Measurements from ENCODE around the gene MAP1S.

MAP1S gene

DNA sequence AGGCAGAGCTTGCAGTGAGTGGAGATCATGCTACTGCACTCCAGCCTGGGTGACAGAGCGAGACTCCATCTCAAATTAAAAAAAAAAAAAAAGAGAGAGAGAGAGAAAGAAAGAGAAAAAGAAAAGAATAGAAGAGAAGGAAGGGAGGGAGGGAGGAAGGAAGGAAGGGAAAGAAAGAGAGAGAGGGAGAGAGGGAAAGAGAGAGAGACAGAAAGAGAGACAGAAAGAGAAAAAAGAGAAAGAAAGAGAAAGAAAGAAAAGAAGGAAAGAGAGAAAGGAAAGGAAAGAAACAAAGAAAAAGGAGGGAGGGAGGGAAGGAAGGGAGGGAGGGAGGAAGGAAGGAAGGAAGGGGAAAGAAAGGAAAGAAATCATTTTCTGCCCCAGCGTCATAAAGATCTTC is 24.1 kb upstream of the MAP1S start:
- no peak for DNase-seq

DNA sequence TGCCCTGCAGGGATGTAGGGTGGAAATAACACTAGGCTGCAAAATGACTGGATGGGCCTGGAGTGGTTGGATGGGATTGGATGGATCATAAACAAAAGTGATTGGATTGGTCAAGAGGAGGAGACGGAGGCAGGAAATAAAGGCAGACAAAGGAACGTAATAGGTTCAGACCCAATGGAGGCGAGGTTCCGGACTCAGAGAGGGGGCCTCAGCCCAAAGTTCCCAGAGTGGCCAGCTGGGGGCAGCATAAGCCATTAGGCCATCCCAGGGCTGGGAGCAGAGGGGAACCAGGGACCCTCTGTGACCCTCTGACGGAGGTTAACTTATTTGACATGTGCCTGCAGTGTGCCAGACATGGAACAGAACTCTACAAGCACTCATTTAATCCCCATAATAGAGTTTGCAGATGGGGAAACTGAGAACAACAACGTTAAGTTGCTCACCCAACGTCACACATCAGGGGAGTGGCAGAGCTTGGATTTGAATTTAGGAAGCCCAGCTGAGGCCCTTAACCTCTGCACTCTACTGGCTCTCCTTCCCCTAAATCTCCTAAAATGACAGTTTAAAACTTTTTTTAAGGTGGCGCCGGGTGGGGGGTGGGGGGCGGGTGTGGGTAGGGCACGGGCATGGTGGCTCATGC is 15.3 kb upstream of the MAP1S start:
- DNase-seq = no peak

DNA sequence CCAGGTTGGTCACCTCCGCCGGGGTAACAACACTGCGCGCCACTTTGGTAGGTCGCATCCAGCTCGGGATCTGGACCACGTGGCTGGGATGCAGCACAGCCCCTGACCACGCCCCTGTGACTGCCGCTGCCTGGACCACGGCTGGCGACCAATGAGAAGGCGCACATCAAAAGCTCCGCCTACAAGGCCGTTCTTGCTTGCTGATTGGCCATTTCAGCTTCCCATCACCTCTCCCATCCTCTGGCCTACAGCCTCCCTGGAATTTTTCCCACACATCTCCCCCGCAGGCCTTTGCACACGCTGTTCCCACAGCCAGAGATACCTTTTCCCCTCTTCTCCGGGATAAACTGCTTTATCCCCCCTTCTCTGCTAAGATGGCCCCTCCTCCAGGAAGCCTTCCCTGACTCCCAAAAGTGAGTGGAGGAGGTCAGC is 12.5 kb upstream of the MAP1S start:
- no peak for DNase-seq

DNA sequence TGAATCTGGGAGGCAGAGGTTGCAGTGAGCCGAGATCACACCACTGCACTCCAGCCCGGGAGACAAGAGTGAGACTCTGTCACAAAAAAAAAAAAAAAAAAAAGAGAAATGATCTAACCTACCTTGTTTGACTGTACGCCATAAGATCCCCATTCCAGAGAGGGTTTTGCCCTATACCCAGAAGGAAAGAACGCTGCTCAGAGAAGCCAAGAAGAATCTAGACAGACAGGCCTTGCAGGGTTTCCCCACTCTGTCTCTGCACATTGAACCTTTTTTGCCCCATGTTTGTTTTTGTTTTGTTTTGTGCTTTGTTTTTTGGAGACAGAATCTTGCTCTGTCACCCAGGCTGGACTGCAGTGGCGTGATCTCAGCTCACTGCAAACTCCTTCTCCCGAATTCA is 7.4 kb upstream of the MAP1S start:
- no peak for DNase-seq

DNA sequence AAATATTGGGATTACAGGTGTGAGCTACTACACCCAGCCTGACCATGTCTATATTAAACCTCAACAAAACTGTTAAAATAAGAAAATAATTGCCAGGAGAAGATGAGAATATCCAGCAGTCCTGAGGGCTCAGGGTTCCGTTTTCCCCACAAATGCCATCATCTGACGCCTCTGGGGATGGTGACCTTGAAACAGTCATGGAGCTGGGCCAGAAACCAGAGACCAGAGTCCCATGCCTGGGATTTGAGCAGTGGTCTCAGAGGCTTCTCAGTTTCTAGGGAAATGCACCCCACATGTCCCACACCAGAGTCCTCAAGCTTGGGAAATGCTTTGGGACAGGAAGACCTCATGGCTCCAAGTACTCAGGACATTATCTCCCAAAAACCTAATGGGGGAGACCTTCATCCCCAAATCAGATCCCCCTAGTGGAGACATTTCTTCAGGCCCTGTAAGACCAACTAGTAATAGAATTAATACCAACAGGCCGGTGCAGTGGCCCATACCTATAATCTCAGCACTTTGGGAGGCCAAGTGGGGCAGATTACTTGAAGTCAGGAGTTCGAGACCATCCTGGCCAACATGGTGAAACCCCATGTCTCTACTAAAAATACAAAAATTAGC is 2.9 kb upstream of the MAP1S start:
- DNase-seq = no peak

DNA sequence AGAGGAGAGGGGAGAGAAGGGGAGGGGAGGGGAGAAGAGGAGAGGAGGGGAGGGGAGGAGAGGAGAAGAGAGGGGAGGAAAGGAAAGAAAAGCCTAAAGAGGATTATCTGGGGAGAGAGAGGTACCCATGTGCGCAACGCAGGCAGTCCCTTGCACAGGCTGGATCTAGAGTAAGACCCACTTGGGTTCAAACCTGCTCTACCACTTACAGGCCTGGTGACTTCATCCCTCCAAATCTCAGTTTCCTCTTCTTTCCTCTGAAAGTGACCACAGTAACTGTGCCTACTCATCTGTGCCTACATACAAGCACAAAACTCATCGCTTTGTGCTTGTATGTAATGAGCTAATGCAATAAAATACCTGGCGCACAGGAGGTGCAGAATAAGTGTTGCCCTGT is 732 bp upstream of the MAP1S start:
- no peak for DNase-seq

DNA sequence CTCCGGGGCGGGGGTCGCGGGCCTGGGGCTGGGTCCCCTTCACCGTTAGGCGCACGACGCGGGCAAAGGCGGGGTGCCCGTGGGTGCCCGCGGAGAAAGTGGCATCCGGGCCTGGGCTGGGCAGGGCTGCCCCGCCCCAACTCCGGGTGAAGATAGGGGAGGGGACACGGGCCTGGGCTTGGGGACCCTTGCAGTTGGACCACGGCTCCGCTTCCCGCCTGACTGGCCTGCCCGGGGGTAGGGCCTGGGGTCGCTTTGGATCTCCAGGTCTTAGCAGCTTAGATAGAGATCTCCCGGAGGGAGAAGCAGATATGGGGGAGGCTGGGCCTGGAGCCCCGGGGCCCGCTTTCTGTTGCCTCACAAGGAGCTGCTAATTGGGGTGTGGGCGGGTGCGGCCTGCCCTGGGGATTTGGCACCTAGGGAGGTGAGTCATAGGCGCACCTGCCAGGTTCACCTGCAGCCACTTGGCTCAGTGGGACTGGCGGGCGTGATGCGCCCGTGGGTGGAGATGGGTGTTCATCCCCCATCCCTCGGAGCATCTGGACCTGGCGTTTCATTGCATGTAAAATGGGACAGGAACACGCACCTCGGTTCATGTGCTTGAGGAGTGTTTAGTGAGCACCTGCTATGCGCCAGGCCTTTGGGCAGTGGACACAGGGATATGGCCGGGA is 585 bp downstream of the MAP1S start:
- DNase-seq = no peak

DNA sequence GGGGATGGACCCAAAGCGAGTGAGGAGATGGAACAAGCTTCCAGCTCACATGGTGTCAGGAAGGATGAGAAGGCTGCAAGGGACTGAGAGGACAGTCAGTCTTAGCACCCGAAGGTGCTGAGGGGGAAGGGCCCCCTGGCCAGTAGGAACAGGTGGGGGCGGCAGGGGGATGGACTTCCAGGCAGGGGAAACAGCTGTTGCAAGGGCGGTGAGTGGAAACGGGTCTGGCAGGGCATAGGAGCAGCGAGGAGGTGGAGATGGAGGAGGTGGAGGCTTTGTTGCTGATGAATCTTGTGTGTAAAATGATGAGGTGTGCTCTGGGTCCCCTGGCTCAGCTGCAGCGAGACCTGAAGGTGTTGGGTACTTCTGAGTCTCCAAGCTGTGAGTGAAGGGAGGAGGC is 1.2 kb downstream of the MAP1S start:
- no peak for DNase-seq

DNA sequence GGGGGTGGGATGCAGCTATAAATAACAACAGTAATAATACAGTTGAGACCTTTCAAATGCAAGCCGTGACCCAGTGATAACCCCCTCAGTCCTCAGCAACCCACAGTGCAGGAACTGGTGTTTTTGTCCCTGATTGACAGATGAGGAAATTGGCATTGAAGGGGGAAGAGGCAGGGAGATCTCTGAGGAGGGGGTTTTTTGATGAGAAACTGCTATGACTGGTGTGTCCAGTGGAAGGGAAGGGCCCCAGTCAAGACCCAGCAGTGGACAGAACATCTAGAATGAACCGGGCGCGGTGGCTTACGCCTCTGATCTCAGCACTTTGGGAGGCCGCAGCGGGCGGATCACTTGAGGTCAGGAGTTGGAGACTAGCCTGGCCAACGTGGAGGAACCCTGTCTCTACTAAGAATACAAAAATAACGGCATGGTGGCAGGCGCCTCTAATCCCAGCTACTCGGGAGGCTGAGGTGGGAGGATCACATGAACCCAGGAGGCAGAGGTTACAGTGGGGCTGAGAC is 1.9 kb downstream of the MAP1S start:
- DNase-seq = no peak

DNA sequence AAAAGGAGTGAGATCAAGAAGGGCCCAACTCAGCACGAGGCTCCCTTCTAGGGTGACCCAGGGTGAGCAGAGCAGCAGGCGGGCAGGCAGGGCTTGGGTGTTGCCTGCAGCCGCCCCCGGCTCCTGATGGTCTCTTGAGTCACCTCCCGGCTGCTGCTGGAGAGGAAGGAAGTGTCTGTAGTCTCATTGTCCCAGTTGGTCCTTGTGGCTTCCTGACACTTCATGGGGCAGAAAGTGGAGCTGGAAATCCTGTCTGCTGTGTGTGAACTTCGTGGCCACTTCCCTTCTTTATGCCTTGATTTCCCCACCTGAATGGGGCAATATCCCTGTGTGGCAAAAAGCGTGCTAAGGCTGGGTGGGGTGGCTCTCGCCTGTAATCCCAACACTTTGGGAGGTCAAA is 2.5 kb downstream of the MAP1S start:
- peak; percentile 94 for DNase-seq

DNA sequence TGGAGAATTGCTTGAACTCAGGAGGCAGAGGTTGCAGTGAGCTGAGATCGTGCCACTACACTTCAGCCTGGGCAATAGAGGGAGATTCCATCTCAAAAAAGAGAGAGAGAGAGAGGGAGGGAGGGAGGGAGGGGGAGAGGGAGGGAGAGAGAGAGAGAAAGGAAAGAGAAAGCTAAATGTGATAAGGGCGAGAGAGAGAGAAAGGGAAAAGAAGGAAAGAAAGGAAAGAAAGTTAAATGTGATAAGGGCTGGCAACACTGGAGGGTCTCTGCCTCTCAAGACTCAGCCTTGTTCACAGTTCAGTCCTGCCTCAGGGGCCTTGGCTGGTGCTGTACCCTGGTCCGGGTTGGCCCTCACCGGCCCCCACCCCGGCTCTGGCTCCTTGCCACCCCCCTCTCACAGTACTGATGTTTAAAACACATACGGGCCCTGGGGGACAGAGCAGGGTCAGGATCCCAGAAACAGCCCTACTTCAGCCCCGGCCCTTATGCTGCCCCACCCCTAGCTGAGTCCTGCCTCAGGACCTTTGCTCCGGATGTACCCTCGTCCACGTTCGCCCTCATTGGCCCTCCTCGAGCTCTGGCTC is 3.5 kb downstream of the MAP1S start:
- no peak for DNase-seq

DNA sequence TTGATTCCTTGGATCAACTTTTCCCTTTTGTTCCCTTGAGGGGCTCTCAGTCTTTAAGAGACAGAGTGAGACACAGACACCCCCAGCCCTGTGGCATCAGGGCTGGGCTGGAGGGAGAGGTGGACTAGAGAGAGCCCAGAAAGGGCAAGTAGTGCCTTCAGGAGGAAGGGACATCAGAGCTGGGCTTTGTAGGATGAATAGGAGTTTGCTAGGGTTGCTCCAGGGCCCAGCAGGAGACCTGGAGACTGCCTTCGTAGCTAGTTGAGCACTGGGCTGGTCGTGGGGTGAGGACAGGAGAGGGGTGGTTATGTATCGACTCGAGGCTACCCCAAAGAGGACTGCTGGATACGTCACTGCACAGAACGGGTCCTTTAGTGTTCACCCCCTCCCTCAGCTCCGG is 5.4 kb downstream of the MAP1S start:
- DNase-seq = no peak

DNA sequence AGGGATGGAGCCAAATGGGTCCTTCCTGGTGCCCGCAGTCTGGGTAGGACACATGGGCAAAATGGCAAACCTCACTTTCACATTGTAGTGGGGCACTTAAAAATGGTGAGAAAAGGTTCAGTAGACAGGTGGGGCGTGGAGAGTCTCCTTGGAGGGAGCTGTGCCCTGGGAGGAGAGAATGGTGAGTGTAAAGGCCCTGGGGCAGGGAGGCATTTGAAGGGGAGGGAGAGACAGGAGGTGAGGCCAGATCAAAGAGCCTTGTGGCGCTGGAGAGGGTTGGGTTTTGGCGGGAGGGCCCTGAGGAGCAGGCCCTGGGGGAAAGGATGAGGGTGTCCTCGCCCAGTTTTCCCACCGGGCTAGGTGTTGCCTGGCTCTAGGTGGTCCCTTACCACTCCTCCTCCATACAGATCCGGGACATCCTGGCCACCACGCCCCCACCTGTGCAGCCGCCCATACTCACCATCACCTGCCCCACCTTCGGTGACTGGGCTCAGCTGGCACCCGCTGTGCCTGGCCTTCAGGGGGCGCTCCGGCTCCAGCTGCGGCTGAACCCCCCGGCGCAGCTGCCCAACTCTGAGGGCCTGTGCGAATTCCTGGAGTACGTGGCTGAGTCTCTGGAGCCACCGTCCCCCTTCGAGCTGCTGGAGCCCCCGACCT is 6.3 kb downstream of the MAP1S start:
- peak; percentile 68 for DNase-seq

DNA sequence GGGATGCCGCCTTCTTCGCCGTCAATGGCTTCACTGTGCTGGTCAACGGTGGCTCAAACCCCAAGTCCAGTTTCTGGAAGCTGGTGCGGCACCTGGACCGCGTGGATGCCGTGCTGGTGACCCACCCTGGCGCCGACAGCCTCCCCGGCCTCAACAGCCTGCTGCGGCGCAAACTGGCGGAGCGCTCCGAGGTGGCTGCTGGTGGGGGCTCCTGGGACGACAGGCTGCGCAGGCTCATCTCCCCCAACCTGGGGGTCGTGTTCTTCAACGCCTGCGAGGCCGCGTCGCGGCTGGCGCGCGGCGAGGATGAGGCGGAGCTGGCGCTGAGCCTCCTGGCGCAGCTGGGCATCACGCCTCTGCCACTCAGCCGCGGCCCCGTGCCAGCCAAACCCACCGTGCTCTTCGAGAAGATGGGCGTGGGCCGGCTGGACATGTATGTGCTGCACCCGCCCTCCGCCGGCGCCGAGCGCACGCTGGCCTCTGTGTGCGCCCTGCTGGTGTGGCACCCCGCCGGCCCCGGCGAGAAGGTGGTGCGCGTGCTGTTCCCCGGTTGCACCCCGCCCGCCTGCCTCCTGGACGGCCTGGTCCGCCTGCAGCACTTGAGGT is 7.0 kb downstream of the MAP1S start:
- no peak for DNase-seq

DNA sequence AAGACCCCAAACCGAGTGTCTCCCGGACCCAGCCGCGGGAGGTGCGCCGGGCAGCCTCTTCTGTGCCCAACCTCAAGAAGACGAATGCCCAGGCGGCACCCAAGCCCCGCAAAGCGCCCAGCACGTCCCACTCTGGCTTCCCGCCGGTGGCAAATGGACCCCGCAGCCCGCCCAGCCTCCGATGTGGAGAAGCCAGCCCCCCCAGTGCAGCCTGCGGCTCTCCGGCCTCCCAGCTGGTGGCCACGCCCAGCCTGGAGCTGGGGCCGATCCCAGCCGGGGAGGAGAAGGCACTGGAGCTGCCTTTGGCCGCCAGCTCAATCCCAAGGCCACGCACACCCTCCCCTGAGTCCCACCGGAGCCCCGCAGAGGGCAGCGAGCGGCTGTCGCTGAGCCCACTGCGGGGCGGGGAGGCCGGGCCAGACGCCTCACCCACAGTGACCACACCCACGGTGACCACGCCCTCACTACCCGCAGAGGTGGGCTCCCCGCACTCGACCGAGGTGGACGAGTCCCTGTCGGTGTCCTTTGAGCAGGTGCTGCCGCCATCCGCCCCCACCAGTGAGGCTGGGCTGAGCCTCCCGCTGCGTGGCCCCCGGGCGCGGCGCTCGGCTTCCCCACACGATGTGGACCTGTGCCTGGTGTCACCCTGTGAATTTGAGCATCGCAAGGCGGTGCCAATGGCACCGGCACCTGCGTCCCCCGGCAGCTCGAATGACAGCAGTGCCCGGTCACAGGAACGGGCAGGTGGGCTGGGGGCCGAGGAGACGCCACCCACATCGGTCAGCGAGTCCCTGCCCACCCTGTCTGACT is 7.9 kb downstream of the MAP1S start:
- no peak for DNase-seq

DNA sequence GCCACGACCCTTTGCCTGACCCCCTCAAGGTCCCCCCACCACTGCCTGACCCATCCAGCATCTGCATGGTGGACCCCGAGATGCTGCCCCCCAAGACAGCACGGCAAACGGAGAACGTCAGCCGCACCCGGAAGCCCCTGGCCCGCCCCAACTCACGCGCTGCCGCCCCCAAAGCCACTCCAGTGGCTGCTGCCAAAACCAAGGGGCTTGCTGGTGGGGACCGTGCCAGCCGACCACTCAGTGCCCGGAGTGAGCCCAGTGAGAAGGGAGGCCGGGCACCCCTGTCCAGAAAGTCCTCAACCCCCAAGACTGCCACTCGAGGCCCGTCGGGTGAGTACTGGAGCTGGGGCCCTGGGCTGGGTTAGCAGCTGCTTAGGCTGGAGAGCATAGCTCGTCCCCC is 8.6 kb downstream of the MAP1S start:
- DNase-seq = no peak

DNA sequence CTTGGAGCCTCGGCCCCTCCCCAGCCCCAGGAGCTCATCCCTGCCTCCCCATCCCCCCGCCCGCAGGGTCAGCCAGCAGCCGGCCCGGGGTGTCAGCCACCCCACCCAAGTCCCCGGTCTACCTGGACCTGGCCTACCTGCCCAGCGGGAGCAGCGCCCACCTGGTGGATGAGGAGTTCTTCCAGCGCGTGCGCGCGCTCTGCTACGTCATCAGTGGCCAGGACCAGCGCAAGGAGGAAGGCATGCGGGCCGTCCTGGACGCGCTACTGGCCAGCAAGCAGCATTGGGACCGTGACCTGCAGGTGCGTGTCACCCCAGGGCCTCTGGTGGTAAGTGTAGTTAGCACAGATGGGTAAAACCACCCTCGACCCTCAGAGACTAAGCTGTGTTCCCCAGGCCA is 13.8 kb downstream of the MAP1S start:
- no peak for DNase-seq

DNA sequence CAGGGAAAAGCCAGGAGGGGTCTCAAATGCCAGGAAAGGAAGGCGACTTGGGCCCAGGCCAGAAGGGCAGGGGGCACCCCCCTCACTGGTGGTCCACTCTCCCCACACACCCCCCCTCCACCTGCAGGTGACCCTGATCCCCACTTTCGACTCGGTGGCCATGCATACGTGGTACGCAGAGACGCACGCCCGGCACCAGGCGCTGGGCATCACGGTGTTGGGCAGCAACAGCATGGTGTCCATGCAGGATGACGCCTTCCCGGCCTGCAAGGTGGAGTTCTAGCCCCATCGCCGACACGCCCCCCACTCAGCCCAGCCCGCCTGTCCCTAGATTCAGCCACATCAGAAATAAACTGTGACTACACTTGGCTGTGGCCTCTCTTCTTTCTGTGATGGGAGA is 14.9 kb downstream of the MAP1S start:
- DNase-seq = no peak

DNA sequence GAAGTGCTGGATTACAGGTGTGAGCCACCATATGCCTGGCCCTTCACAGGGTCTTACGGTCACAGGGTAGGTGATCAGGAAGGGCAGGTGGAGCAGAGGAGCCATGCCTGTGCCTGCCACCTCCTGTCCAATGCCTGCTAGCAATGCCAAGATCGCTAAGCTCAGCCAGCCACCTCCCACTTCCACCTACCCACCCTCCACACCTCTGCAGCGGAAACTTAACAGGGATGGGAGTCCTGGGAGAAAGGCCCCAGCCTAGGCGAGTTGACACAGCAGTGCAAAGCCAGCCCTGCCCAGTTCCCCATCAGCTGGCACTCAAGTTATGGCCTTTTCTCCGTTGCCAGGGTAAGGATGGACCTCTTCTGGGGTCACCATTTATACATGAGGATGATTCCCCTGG is 16.1 kb downstream of the MAP1S start:
- no peak for DNase-seq

DNA sequence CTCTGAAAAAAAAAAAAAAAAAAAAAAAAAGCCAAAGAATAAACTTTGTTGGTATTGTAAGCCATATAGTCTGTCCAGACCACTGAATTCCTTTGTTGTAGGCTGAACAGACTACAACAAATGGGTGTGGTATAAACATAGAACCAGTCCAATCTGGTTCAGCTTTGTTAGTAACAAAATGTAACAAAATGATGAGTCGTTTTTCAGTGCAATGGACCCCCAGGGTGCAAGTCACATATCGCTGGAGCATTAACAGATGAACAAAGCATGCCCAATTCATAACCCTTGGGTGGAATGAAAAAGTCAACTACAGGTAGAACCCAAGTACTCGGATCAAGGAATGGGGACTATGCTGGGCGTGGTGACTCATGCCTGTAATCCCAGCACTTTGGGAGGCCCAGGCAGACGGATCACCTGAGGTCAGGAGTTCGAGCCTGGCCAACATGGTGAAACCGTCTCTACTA is 18.4 kb downstream of the MAP1S start:
- no peak for DNase-seq

DNA sequence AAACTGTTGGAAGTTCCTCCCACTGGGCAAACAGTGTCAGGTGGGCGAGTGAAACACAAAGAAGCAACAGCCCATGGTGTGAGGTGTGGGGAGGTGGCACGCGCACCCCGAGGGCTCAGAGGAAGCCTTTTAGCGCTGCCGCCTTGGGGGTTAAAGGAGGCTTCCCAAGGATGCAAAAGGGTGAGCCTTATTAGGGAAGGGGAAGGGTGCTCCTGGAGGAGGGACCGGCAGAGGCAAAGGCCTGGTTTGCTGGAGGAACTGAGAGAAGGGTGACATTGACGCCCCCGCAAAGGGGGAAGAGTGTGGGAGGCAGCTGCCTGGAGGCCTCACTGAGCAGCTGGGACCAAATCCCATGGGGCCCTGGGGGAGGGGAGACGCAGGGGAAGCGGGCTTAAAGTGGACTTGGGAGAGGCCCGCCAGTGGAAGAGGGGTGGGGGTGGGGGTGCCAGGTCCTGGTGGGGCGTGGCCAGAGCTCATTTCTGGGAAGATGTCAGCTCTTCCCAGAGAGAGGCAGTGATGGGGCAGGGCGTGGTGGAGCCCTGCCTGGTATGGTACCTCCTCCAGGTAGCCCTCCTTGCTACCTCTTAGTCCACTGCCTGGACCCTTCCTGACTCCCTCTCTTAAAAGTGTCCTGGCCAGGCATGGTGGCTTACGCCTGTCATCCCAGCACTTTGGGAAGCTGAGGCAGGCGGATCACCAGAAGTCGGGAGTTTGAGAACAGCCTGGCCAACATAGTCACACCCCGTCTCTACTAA is 20.0 kb downstream of the MAP1S start:
- no peak for DNase-seq
